CD4-positive, alpha-beta T cell treated with Interleukin-21 for 1 hour (primary cell): ENCODE measurements around the gene ATXN3L.
"Not testable (repeated sequence)": the region's sequence is repeated elsewhere in the genome, so short reads cannot be mapped to it uniquely, and the experiment has no call there.

ENCODE experiments used
- DNase-seq: peaks from one replicate; pipeline ENCODE4 v3.0.0-alpha.2; 2020

ATXN3L gene

DNA sequence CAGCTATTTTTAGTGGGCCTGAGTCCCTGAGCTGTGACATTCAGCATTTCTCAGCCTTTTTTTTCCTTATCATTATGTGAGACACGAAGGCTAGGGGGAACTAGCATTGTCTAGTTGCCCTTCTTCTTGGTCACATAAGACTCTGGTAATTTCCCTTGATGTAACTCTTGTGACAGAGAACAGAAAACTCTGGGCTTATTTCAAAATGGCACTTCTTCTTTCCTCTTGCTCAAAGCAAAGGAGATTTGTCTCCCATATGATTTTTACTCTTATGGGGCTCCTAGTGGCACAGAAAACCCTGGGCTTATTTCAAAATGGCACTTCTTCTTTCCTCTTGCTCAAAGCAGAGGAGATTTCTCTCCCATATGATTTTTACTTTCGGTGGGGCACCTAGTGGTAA, 14.7 kb downstream of the ATXN3L start:
- no peak for DNase-seq

DNA sequence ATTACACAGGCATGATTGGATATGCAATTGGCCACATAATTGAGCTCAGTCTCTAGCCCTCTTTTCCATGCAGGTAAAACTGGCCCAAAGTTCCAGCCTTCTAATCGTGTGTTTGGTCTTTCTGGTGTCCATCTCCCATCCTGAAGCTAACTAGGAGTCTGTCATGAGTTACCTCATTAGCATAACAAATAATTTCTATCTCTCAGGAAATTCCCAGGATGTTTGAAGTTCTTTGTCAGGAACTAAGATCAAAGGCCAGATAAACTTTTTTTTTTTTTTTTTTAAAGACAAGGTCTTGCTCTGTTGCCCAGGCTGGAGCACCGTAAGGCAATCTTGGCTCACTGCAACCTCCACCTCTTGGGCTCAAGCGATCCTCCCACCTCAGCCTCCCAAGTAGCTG, 15.8 kb downstream of the ATXN3L start:
- DNase-seq, result no peak

DNA sequence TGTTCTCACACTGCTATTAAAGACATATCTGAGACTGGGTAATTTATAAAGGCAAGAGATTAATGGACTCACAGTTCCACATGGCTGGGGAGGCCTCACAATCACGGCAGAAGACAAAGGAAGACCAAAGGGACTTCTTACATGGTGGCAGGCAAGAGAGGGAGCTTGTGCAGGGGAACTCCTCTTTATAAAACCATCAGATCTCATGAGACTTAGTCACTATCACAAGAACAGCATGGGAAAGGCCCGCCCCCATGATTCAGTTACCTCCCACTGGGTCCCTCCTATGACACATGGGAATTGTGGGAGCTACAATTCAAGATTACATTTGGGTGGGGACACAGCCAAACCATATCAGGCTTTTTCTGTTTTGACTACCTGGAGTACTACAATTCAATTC, 16.6 kb downstream of the ATXN3L start:
- not testable (repeated sequence) for DNase-seq

DNA sequence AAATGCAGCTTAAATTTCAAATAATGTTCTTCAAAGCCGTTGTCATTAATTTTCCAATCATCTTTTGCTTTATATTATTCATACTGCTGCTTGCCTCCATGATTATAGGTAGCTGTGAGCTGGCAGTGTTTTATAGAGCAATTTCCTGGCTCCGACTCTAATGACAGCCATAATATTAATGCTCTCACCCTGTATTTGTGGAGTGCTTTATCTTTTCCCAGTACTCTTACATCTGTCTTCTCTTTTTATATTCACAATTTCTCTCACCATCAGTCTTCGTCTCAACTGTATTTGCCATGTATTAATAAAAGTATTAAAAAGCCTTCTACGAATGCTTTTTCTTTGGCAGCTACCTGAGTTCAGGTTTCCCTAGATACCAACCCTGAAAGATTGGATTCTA, 21.0 kb downstream of the ATXN3L start:
- DNase-seq, result no peak

GRCh38 chrX:13295841-13296240, 24.0 kb downstream of the ATXN3L start:
- no peak for DNase-seq

DNA sequence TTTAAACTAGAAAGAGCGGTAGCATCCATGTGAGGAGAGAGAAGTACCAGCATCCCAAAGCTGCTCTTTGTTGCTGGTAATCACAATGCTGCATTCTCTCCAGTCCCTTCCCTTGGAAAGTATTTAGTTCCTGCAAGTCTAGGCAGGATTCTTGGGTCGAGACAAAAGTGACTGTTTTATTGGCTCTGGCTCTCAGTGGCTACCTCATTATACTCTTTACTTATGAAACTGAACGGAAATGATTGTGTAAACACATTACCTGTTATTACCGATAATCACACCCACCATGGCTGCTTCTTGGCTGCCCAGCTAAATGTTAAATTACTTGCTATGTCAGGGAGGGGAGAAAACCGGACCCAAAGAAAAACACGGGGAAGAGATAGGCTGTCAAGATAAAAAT, 26.2 kb downstream of the ATXN3L start:
- DNase-seq, result no peak

- no peak for DNase-seq
Measured at GRCh38 chrX:13290891-13291614, 28.8 kb downstream of the ATXN3L start.

GRCh38 chrX:13288671-13289070, 31.2 kb downstream of the ATXN3L start:
- no peak for DNase-seq

DNA sequence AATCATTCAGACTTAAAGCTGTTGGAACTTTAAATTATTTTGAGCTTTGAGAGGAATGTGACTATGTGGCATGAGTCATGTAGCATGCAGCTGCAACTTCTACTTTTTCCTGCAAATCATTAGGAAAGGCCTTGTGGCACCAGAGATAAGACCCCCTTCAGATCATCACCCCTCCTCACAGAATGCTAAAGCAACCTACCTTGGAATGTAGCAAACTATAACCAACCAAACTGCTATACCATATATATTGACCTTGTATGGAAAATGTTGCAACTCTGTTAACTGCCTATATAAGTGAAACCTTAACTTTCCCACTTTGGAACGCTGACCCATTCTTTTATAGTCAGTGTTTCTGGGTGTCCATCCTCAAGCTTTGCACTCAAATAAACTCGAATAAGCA, 32.0 kb downstream of the ATXN3L start:
- DNase-seq, result no peak

DNA sequence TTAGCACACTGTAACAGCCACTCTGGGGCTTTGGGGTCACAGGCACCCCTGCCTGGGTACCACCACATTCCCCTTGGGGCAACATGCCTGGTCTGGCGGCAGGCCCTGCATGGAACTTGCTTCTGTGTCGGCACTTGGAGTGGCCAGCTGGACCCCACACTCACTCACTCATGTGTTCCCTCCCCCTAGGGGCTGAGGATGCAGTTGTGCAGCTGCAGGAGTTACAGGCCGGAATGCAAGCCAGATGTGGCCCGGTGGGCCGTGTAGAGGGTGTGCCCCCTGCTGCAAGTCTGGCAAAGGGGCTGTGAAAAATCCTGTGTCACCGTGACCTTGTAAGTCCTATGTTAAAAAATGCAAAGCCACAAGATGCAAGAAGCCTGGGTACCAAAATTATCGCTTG, 34.2 kb downstream of the ATXN3L start:
- DNase-seq, result no peak

DNA sequence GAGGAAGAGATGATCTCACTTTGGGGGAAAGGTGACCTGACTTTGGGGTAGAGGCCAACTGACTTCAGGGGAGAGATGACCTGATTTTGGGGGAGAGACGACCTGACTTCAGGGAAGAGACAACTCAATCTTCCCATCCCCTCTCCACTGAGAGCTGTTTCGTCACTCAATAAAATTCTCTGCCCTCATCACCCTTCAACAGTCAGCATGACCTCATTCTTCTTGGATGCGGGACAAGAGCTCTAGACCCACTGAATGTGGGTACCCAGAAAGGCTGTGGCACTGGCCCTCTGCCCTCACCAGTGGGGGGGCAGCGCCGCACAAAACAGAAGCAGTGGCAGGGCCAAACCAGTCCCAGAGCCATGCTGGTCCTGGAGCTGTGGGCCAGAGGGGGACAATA, 34.6 kb downstream of the ATXN3L start:
- no peak for DNase-seq

DNA sequence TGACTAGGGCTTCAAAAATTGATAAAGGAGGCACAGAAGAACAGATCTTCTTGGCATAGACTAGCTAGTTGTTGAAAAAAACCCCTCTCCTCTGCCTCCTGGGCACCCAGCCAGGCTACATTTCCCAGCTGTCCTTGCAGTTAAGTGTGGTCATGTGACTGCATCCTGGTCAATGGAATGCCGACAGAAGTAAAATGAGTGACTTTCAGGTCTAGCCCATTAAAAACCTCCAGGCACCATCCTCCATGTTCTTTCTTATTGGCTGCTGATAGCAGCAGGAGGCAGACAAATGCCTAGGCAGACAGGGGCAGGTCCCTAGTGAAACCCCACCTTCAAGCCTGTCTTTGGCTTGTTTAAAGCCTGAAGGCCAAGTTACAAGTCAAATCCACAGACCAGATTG, 35.3 kb downstream of the ATXN3L start:
- no peak for DNase-seq

DNA sequence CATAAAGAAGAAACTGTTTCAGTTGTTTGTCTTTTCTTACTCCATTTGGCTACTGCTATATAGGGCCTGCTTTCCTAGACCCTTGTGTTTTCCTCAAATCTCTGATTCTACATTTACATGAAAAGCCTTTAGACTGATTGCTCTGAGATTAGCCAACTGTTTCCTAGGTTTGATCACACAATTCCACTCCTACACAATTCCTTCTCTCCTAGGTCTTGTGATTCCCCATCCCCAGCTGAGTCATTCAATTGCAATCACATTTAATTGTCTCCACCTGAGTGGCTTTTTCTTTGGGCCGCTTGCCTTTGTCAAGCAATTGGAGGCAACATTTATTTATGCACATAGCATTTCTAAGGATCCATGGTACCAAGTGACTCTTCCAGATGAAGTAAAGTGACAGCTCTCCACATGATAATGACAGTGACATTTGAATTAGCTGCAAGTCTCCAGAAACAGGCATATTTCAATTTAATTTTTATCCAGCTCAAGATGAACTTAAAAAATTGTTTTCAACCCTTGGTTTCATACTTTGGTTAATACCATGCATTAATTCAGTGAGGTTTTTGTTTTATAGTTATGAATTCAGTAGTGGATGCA, 35.8 kb downstream of the ATXN3L start:
- DNase-seq, result no peak

DNA sequence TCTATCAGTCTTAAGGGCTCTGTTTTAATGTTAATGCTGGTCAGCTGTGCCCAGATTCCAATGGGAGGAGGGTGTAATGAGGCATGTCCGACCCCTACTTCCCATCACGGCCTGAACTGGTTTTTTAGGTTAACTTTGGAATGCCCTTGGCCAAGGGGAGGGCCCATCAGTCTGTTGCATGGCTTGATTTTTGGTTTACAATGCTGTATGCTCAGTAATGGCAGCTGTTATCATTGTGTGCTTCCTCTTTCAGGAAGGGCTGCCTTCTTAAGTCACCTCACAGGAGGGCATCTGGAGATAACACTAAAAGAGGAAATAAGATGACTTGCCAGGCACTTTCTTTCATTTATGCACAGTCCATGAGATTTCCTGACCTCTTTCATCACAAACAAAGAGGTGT, 36.3 kb downstream of the ATXN3L start:
- DNase-seq, result no peak

DNA sequence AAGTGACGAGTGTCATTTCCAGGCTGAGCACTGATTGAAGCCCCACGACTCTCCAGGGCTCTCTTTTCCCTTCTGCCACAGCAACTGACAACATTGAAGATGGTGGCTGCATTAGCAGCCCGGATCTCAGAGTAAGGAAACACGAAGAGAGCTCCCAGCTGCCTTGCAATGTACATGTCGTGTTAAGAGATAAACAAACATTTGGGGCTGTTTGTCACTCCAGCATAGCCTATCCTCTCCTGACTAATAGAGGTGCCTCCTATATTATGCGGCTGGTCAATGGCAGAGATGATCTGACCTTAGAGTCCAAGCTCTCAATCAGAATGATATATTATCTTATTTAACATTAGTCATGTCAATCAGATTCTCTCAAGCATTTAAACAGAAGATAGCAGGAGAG, 38.6 kb downstream of the ATXN3L start:
- no peak for DNase-seq

- no peak for DNase-seq
Measured at GRCh38 chrX:13279279-13280018, 40.4 kb downstream of the ATXN3L start.

DNA sequence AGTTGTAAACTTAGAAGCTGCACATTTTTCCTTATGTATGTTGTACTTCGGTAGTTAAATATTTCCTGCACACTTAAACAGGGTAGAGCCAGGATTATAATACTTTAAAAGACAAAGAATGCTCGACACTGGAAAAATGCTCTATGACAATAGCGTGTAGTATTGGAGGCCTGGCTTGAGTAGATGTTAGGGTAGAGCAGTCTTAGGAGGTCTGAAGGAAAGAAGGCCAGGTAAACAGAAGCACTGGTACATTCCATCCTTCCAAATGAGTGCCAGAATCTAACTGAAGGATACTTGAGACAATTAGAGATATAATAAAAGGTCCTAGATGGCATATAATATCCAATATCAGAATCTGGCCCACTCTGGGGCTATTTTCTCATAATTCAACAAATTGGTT, 42.3 kb downstream of the ATXN3L start:
- DNase-seq, result no peak

- DNase-seq, result no peak
Measured at GRCh38 chrX:13276991-13277390, 42.9 kb downstream of the ATXN3L start.

DNA sequence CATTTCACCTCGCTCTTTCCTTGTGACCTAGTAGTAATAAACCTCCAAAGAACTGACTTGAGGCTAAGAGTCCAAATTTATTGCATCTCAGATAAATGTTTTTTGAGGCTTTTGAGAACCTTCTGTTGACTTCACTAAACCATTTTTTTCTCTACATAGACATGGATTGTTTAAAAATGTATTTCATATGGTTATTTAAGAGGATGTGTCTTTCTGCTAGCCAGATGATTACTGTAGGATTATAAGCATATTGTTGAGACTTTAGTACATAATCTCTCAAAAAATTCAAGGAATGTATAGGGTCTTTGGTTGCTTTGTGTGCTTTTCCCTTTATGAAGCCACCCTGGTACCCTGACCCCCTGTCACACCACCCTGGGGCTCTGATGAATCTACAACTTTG, 44.8 kb downstream of the ATXN3L start:
- no peak for DNase-seq

DNA sequence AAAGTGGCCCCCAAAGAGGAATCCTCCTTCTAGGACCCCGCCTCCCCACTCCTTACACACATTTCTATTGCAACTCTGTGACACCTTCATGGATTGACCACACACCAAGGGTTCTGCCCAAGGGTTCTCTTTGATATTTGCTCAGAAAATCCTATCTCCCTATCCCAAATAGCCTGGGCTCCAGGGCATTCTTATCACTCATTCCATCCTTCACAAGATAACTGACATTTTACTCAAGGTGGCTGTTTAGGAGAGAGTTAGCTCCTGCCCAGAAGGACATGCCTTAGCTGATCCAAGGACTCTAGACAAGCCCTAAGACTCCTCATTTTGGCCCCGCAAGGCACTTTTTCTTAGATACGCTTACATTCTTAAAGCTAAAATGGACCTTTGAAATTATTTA, 47.4 kb downstream of the ATXN3L start:
- no peak for DNase-seq

DNA sequence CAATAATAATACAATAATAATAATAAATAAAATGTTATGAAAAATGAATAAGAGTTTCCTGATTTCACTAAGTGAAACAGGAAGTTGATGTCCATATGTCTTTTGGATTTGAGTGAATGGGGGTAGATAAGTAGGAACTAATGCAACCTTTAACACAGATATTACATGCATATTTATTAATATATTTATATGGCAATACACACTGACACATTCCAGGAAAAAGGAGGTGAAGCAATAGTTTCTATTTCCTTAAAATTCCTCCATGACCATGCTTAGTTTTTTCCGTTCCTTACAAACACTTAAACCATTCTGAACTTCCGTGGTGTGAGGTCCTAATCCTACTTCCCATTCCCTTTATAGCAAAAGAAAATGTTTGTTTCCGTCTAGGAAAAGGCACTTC, 48.3 kb downstream of the ATXN3L start:
- no peak for DNase-seq

GRCh38 chrX:13270360-13270759, 49.5 kb downstream of the ATXN3L start:
- no peak for DNase-seq

- no peak for DNase-seq
Measured at GRCh38 chrX:13268874-13269273, 51.0 kb downstream of the ATXN3L start.
